Measurements from ENCODE around the gene C6orf47. TPM values are rescaled to one million over a fixed set of nuclear protein-coding genes. Genes with fewer than 3 reads are reported as not detected.
A peak's percentile ranks its signal among the peaks of the same experiment; 100 is the strongest.

The C6orf47 gene
- total RNA-seq, 1 experiment from 2014 or later = 17.8 TPM

- Histone ChIP-seq H3K27ac (no peak overlapping the region), H2AFZ (no peak overlapping the region), H3K4me1 (replicated peaks; ENCODE audit: insufficient read depth) (peaks cover 17% of the 10 kb centered on the region), H3K27me3 (ENCODE audit: insufficient read depth, low read depth) (no peaks in the 10 kb centered on the region), H3K9me2 (ENCODE audit: insufficient read depth) (no peaks in the 10 kb centered on the region), H3K79me2 (ENCODE audit: low read depth) (no peaks in the 10 kb centered on the region), H3K4me3 (no peak overlapping the region), H3K9me3 (ENCODE audit: insufficient read depth, low read depth) (no peaks in the 10 kb centered on the region), H3K4me2 (no peak overlapping the region), H3K36me3 (ENCODE audit: low read depth) (no peaks in the 10 kb centered on the region), H3F3A (ENCODE audit: insufficient read depth, low read depth) (peaks cover 16% of the 10 kb centered on the region), H4K20me1 (ENCODE audit: insufficient read depth) (no peaks in the 10 kb centered on the region)
- ChIA-PET POLR2A (ENCODE audit: unreplicated experiment) (no interaction called here), CTCF (interaction anchor here (0.5 kb wide), 1 partner anchor 513 kb away, joined by 5 read pairs; no protein-coding TSS in a partner anchor)
- no TSS peak for BruUV-seq (replicated peaks)
- no peak for DNase-seq
- TF ChIP-seq EZH2 (IDR thresholded peaks at IDR 0.05; ENCODE audit: low read depth) (no peak), CTCF (conservative IDR thresholded peaks at IDR 0.05) (no peak)
- intact Hi-C loops (cut with micrococcal nuclease; ENCODE audit: unreplicated experiment) = loop anchor here (5.0 to 10.0 kb wide), 2 partner anchors 191 to 214 kb away; partner anchors contain the start of genes EHMT2 and SLC44A4
Observed at GRCh38 chr6:31683591-31683990, 23.0 kb upstream of the C6orf47 start.

- ChIA-PET POLR2A (ENCODE audit: unreplicated experiment) (interaction anchor here (0.6 kb wide), 2 partner anchors 9 to 58 kb away, joined by 3 to 17 read pairs; no protein-coding TSS in a partner anchor), CTCF (interaction anchor here (0.7 to 1.6 kb wide), 3 partner anchors 89 to 271 kb away, joined by 7 to 14 read pairs (median 11); no protein-coding TSS in a partner anchor)
- H3K79me2 ChIP-seq (ENCODE audit: low read depth) = no peaks in the 10 kb centered on the region
- peaks cover 17% of the 10 kb centered on the region for H3K4me1 ChIP-seq (replicated peaks; ENCODE audit: insufficient read depth)
- peaks cover 20% of the 10 kb centered on the region for H3F3A ChIP-seq (ENCODE audit: insufficient read depth, low read depth)
- H3K4me3 ChIP-seq = peak overlapping the region; percentile 70
- H4K20me1 ChIP-seq (ENCODE audit: insufficient read depth) = no peaks in the 10 kb centered on the region
- TSS peak; percentile 22 for BruUV-seq (replicated peaks)
- peak overlapping the region; percentile 31; the same call in 1 of the 2 replicates for H3K27ac ChIP-seq
- TF ChIP-seq CTCF (conservative IDR thresholded peaks at IDR 0.05) (no peak), EZH2 (IDR thresholded peaks at IDR 0.05; ENCODE audit: low read depth) (no peak)
- H3K27me3 ChIP-seq (ENCODE audit: insufficient read depth, low read depth) = no peaks in the 10 kb centered on the region
- peak in 1 of 2 experiments; percentile 57 for DNase-seq
- H3K36me3 ChIP-seq (ENCODE audit: low read depth) = no peaks in the 10 kb centered on the region
- intact Hi-C loops (cut with micrococcal nuclease; ENCODE audit: unreplicated experiment) = loop anchor here (2.0 to 10.0 kb wide), 3 partner anchors 194 to 272 kb away; partner anchors contain the start of genes EHMT2 and SLC44A4
- peak overlapping the region; percentile 99 for H3K4me2 ChIP-seq
- H3K9me3 ChIP-seq (ENCODE audit: insufficient read depth, low read depth) = no peaks in the 10 kb centered on the region
- H3K9me2 ChIP-seq (ENCODE audit: insufficient read depth) = no peaks in the 10 kb centered on the region
- H2AFZ ChIP-seq = peak overlapping the region; percentile 98
Observed at GRCh38 chr6:31681135-31681671, 20.6 kb upstream of the C6orf47 start.

DNA sequence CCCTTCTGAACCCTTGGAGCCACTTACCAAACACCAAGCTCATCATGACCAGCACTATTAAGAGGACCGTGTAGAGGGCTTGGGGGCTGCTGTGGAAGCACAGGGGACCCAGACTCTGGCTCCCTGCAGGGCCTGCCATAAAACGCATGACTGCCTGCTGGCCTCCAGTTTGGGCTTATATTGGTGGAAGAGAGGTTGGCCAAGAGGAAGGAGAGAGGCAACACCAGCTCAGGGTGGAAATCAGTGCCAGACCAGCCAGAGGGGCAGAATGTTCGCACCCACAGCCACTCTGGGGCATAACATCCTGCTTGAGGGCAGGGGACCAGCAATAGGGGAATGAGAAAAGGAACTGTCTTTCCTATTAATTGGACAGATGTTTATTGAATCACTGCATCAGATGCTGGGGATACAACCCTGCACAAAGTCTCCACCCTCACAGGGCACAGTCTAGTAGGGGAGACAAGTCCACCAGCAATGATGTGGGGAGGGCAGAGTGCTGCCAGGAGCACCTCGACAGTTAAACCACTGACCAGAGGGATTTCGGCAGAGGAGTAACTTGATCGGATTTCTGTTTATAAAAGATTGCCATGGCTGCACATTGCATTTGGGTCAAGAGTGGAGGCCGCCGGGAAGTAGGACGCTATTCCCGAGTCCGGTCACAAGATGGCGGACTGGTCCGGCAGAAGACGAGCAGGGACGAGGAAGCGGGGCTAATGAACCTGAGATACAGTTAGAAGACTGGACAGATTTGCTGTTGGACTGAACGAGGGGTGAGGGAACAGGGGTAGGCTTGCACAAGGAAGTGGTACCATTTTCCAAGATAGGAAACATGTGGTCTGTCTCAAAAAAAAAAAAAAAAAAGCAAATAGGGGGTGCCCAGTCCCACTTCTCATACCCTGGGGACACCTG lies 19.9 kb upstream of the C6orf47 start, which contains the start of gene LY6G5C:
Gene LY6G5C, minus strand, starts transcription at position 842 of the 909 bp plus-strand sequence. Its CDS starts 694 bp downstream, at position 148.
- H3K9me2 ChIP-seq (ENCODE audit: insufficient read depth) = no peaks in the 10 kb centered on the region
- POLR2A ChIA-PET (ENCODE audit: unreplicated experiment) = interaction anchor here (0.6 kb wide), 2 partner anchors 10 to 59 kb away, joined by 3 to 17 read pairs; no protein-coding TSS in a partner anchor
- CTCF ChIA-PET = interaction anchor here (0.7 to 1.6 kb wide), 3 partner anchors 89 to 272 kb away, joined by 7 to 14 read pairs (median 11); no protein-coding TSS in a partner anchor
- no peaks in the 10 kb centered on the region for H4K20me1 ChIP-seq (ENCODE audit: insufficient read depth)
- H3K79me2 ChIP-seq (ENCODE audit: low read depth) = no peaks in the 10 kb centered on the region
- H3K4me3 ChIP-seq = peak within 1 kb of the TSS; percentile 70
- TSS peak; percentile 69 for BruUV-seq (replicated peaks)
- peaks cover 17% of the 10 kb centered on the region for H3K4me1 ChIP-seq (replicated peaks; ENCODE audit: insufficient read depth)
- H2AFZ ChIP-seq = peak within 1 kb of the TSS; percentile 98
- H3K36me3 ChIP-seq (ENCODE audit: low read depth) = no peaks in the 10 kb centered on the region
- TF ChIP-seq CTCF (conservative IDR thresholded peaks at IDR 0.05) (peak; percentile 54), EZH2 (IDR thresholded peaks at IDR 0.05; ENCODE audit: low read depth) (no peak)
- no peaks in the 10 kb centered on the region for H3K27me3 ChIP-seq (ENCODE audit: insufficient read depth, low read depth)
- H3K9me3 ChIP-seq (ENCODE audit: insufficient read depth, low read depth) = no peaks in the 10 kb centered on the region
- peak within 1 kb of the TSS; percentile 99 for H3K4me2 ChIP-seq
- peaks cover 20% of the 10 kb centered on the region for H3F3A ChIP-seq (ENCODE audit: insufficient read depth, low read depth)
- DNase-seq = peak; percentile 82 to 88
- intact Hi-C loops (cut with micrococcal nuclease; ENCODE audit: unreplicated experiment) = loop anchor here (1.0 to 10.0 kb wide), 6 partner anchors 59 to 272 kb away; partner anchors contain the start of genes EHMT2 and SLC44A4
- peak within 1 kb of the TSS; percentile 31; the same call in 1 of the 2 replicates for H3K27ac ChIP-seq
